ENCODE results near the gene MAN1C1.

GRCh38 chr1:25661043-25661815 is 44.6 kb downstream of the MAN1C1 start:
- TF ChIP-seq, protein P1, sequence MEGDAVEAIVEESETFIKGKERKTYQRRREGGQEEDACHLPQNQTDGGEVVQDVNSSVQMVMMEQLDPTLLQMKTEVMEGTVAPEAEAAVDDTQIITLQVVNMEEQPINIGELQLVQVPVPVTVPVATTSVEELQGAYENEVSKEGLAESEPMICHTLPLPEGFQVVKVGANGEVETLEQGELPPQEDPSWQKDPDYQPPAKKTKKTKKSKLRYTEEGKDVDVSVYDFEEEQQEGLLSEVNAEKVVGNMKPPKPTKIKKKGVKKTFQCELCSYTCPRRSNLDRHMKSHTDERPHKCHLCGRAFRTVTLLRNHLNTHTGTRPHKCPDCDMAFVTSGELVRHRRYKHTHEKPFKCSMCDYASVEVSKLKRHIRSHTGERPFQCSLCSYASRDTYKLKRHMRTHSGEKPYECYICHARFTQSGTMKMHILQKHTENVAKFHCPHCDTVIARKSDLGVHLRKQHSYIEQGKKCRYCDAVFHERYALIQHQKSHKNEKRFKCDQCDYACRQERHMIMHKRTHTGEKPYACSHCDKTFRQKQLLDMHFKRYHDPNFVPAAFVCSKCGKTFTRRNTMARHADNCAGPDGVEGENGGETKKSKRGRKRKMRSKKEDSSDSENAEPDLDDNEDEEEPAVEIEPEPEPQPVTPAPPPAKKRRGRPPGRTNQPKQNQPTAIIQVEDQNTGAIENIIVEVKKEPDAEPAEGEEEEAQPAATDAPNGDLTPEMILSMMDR (IDR thresholded peaks at IDR 0.05): no peak
- TF ChIP-seq EP300 (IDR thresholded peaks at IDR 0.05): no peak
- no peak for TF ChIP-seq POLR2A (IDR thresholded peaks at IDR 0.05)
